ENCODE measurements around the gene CACNA1D.

Gene CACNA1D

DNA sequence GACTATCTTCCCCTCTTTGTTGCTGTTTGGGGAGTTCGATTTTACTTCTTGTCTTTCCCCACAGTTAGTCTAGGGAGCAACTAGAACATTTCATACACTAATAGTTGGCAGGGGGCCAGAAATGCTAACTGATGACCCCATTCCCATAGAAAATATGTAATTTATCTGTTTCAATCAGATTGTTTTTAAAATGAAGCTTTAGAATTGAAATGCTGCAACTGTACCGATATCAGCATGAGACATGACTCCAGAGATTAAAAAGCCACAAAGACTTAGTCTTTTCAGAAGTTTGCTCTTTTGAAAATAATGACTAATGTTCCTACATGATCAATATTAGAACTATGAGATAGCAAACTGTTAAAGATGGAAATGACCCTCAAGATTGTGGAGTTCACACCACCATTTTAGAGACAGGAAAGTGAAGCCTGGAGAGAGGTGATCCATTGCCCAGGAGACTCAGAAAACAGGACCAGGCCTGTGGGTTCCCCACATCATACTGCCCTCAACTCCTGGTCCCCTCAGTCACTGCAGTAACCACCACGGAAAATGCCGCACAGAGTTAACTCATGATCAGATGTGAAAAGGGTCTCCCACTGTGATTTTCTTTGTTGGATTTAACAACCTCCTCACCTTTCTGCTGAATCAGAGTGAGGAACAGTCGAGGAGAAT, 221.5 kb downstream of the CACNA1D start:
- no peak for DNase-seq (ENCODE audit: low read depth in 2 of 2)

DNA sequence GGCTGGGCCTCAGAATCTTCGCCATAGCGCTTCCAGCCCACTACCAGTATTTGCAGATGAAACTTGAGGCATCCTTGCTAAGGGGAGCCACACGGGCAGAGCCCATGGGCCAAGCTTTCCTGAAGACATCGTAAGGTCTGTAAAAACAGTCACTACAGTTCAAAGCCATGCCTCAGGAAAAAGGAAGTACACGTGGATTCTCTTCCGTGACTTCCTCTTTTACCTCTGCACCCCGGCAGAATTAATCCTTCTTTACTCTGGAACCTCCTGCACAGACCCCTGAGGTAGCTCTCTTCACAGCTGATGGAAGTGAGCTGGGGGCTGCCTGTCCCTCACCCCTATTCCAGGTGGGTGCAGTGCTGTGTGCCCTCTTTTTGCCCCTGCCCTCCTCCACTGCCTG, 222.6 kb downstream of the CACNA1D start:
- no peak for DNase-seq (ENCODE audit: low read depth in 2 of 2)

GRCh38 chr3:53718462-53718861, 224.1 kb downstream of the CACNA1D start:
- DNase-seq (ENCODE audit: low read depth in 2 of 2), result no peak

DNA sequence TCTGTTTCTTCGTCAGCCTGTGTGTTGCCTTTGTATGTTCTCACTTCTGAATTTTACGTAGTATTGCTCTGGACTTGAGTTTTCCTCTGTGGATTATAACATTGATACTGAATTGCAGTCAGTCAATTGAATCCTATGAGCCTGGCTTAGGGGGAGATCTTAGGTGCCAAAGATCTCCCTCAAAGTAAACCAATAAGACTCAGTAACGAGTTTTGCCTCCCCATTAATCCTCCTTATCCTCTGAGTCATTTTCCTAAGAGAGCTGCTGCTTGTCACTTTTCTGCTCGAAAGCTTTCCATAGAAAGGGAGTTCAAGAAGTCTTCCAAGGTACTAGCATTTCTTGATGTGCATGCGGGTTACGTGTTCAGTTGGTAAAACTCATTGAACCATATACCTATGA, 225.4 kb downstream of the CACNA1D start:
- DNase-seq (ENCODE audit: low read depth in 2 of 2), result no peak

GRCh38 chr3:53721187-53722119, 227.0 kb downstream of the CACNA1D start:
- DNase-seq (ENCODE audit: low read depth in 2 of 2), result no peak

GRCh38 chr3:53724566-53724965, 230.2 kb downstream of the CACNA1D start:
- DNase-seq (ENCODE audit: low read depth in 2 of 2), result no peak

DNA sequence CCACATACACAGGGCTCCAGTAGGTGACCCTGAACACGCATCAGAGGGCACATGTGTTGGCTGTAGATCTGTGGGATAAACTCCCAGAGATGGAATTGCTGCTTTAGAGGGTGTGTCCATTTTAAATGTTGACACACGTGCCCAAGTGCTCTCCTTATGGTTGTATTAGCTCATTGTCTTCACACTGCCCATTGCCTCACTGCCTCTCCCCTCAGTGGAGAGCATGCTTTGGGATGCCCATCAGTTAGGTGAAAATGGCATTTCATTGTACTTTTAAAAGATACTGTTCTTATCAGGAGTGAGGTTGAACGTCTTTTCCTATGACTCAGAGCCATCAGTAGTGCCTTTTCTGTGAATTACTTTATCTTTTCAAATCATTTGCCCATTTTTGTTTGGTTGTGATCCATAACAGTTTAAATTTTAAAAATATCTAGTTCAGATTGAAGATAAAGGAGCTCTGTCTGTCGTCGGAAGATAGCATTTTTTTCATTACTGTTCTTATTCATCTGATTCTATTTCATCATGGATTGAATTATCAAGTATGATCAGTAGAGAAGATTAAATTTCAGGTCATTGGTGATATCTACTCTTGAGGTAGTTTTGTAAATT, 231.1 kb downstream of the CACNA1D start:
- DNase-seq (ENCODE audit: low read depth in 2 of 2), result no peak

DNA sequence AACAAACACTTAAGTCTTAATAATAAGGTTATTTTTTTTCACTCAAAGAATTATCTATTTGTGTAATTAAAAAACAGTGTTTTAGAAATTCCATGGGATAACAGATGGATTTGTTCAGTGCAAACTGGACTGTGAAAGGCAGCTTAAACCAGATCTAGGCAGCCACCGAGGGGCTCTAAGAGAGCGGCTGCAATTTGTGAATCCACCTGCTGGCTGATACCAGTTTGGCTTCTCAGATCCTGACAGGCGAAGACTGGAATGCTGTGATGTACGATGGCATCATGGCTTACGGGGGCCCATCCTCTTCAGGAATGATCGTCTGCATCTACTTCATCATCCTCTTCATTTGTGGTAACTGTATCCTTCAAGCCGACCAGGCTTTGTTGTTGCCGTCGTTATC, 232.2 kb downstream of the CACNA1D start:
- no peak for DNase-seq (ENCODE audit: low read depth in 2 of 2)

- DNase-seq (ENCODE audit: low read depth in 2 of 2), result no peak
Observed at GRCh38 chr3:53728606-53729005, 234.2 kb downstream of the CACNA1D start.

- DNase-seq (ENCODE audit: low read depth in 2 of 2), result no peak
Observed at GRCh38 chr3:53729159-53729558, 234.7 kb downstream of the CACNA1D start.

DNA sequence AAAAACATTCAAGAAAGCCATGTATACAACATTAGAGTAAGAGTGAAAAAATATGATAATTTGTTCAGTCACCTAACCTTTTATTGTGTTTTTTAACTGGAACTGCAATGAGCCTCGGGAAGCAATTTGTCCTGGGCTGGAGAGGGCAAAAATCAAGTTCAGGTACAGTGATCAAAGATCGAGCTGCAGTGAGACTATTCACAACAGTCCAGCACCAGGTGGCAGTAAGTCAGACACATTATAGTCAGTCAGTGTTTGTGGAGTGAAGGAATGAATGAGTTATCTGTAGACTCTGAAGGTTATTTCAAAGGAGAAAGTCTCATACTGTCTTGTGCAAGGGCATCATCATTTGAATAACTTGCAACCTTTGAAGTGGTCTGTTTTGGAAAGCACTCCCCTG, 235.2 kb downstream of the CACNA1D start:
- DNase-seq (ENCODE audit: low read depth in 2 of 2), result no peak

- DNase-seq (ENCODE audit: low read depth in 2 of 2), result no peak
Observed at GRCh38 chr3:53730576-53730975, 236.2 kb downstream of the CACNA1D start.

GRCh38 chr3:53731934-53732624, 237.7 kb downstream of the CACNA1D start:
- DNase-seq (ENCODE audit: low read depth in 2 of 2), result no peak

- DNase-seq (ENCODE audit: low read depth in 2 of 2), result no peak
Observed at GRCh38 chr3:53733446-53733845, 239.0 kb downstream of the CACNA1D start.

- no peak for DNase-seq (ENCODE audit: low read depth in 2 of 2)
Observed at GRCh38 chr3:53739966-53740365, 245.6 kb downstream of the CACNA1D start.

DNA sequence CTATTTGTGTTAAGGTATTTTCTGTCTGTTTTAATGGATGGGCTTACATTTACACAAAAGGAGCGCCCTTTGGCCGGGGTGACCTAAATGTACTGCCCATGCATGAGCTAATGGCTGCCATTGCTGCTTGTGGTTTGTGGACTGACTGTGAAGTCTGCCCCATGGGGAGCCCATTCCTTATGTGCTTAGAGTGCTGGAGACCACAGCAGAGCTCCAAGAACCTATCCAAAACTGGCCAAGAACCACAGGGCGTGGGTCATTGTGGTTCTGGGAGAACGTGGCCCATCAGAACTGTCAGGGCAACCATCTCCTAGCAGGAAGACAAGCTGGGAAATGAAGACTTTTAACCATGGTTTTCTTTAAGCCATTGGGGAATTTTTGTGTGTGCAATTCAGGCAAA, 246.5 kb downstream of the CACNA1D start:
- DNase-seq (ENCODE audit: low read depth in 2 of 2), result no peak

GRCh38 chr3:53744351-53744750, 249.9 kb downstream of the CACNA1D start:
- no peak for DNase-seq (ENCODE audit: low read depth in 2 of 2)

- no peak for DNase-seq (ENCODE audit: low read depth in 2 of 2)
Observed at GRCh38 chr3:53747559-53747958, 253.1 kb downstream of the CACNA1D start.

GRCh38 chr3:53748512-53749271, 254.3 kb downstream of the CACNA1D start:
- DNase-seq (ENCODE audit: low read depth in 2 of 2), result no peak

DNA sequence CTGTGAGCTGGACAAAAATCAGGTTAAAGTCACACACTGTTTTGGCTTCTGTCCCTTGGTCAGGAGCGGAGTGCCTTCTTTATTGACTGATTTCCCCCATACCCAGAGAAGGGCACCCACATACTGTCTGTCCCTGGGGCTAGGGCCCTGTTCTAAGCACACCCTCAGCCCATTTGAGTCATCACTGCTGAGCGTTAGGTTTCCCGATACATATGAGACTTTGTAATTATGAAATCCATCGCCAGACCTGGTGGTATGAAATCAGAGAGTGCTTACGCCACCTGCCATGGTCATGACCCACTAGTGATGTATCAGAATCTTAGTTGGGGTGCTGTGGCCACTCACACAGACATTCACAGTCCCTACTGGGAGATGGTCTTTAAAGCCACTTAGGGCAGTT, 255.0 kb downstream of the CACNA1D start:
- DNase-seq (ENCODE audit: low read depth in 2 of 2), result no peak

Data from stimulated activated CD8-positive, alpha-beta memory T cell treated with anti-CD3 and anti-CD28 coated beads, Interleukin-2, amount 100 ng/mL, for 48 hours (primary cell).